HG03064 (cell line): ENCODE data around the gene MAP3K14.
A peak's percentile ranks its signal among the peaks of the same experiment; 100 is the strongest.
"Not testable (repeated sequence)": the region's sequence is repeated elsewhere in the genome, so short reads cannot be mapped to it uniquely, and the experiment has no call there.

Experiments used
- ATAC-seq: cut with Tn5 transposase; IDR thresholded peaks from one replicate; pipeline ENCODE4 v1.9.1; 2021; ENCODE audit warnings: low read depth; ENCODE audit not compliant: unreplicated experiment

MAP3K14 gene

DNA sequence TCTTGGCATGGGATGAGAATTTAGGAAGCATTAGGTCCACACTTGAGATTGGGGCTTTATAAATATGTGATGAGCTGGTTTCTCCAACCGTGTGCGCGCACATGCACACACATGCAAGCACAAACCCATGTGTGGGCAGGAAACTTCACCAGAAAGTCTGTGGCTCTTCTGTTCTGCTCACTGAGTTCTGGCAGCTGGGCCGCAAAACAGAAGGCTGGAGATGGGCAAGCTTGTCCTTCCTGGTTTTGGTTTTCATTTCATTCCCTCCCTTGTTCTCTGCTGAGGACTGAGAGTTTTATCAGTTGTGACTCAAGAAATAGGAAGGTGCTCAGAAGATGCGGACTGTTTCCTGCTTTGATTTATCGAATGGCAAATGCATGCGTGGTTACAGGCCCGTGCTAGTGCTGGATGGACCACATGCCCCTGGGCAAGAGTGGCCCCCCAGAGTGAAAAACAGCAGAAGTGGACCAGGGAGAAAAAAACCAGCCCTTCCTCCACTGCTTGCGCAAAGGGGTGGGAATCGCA lies 14.1 kb downstream of the MAP3K14 start:
- ATAC-seq = peak; percentile 56

DNA sequence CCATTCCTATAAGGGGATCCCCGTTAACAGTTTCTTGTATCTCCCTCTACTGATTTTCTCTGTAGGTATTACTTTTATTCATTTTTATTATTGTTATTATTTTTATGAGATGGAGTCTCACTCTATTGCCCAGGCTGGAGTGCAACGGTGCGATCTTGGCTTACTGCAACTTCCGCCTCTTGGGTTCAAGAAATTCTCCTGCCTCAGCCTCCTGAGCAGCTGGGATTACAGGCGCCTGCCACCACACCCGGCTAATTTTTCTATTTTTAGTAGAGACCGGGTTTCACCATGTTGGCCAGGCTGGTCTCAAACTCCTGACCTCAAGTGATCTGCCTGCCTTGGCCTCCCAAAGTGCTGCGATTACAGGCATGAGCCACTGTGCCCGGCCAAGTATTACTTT lies 14.6 kb downstream of the MAP3K14 start:
- not testable (repeated sequence) for ATAC-seq

DNA sequence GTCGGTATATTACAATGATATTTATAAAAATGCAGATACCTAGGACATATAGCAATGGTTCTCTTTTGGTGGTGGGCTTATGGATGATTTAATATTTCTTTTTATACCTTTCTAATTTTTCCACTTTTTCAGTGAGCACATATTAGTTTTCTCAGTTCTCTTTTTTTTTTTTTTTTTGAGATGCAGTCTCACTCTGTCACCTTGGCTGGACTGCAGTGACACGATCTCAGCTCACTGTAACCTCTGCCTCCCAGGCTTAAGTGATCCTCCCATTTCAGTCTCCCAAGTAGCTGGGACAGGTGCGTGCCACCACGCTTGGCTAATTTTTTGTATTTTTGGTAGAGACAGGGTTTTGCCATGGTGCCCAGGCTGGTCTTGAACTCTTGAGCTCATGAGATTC lies 15.1 kb downstream of the MAP3K14 start:
- ATAC-seq = no peak

DNA sequence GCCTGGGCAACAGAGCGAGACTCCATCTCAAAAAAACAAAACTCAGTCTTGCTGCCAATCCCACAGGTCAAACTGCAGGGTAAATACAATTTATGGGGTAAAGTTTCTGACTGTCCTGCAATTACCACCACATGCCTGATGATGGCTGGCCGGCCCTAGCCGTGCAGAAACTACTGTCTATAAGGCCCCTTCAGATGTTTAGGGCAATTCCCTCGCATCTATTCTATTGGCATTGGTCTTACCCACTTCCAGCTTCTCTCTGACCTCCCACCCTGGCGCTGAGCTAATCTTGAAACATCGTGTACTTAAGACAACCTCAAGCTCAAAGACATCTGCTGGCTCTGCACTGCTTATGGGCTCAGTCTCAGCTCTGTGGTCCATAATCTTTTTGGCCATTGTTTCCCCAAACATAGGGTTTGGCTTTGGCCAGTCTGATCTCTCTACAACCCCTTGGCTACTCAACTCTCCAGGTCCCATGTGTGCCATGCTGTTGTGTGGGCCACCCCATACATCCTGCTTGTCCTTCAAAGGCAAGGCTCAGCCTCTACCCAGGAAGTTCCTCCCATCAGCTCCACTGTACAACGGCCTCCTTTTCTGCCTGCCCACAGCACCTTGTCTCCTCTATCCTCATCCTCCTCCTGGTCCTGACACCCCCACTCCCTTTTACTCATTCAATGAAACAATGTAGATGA lies 16.6 kb downstream of the MAP3K14 start:
- no peak for ATAC-seq

DNA sequence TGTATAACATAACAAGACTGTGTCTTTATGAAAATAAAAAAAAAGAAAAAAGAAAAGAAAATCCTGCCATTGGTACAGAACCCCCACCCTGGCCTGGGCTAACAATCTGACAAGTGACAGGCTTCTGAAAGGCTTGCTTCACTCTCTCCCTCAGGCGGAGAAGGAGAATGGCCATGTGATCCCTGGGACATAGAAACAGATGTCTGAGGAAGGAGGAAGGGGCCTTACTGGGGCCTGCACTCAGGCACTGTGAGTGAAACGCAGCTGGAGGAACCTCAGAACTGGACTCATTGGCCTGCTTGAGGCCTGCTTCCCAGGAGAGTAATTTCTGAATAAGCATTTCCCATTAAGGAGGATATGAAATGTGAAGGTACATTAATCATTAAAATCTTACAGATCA lies 17.5 kb downstream of the MAP3K14 start:
- no peak for ATAC-seq

DNA sequence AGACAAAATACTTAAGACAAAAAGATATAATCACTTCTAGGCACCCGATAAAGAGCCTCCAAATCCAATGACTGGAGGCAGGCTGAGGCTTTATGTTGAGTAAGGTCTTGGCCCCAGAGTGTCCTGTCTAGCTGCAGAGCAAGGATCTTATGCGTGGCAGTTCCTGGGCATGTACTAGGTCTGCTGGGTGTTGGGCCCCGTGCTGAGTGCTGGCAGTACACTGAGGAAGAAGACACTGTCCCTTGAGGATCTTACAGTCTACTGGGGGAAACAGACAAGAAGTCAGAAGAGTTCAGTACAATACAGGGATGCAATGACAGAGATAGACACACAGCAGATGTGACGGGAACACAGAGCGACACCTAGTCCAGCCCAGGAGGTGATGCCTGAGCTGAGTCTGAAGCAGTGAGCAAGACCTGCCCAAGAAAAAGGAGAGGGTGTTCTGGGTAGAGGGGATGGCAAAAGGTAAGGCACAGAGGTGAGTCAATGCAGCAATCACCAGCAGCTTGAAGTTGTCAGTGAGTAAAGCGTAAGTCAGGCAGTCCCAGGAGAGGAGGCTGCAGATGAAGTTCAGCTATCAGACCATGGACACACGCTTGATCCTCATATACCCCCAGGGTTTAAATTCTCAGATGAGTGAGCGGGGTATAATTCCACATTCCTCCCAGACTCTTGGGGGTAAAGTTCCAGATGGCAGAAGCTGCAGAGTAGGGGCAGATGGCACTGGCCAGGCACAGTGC lies 18.1 kb downstream of the MAP3K14 start:
- ATAC-seq = no peak

DNA sequence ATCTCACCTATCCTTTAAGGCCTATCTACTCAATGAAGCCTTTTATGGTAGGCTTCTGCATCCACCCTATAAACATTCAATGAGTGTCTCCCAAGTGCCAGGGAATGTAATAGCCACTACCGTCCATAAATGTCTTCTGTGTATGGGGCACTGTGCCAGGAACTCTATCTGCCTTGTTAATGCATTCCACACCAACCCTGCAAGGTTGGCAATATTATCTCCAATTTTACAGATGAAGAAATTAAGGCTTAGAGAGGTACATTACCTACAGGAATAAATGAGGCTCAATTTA lies 20.0 kb downstream of the MAP3K14 start:
- ATAC-seq = no peak

DNA sequence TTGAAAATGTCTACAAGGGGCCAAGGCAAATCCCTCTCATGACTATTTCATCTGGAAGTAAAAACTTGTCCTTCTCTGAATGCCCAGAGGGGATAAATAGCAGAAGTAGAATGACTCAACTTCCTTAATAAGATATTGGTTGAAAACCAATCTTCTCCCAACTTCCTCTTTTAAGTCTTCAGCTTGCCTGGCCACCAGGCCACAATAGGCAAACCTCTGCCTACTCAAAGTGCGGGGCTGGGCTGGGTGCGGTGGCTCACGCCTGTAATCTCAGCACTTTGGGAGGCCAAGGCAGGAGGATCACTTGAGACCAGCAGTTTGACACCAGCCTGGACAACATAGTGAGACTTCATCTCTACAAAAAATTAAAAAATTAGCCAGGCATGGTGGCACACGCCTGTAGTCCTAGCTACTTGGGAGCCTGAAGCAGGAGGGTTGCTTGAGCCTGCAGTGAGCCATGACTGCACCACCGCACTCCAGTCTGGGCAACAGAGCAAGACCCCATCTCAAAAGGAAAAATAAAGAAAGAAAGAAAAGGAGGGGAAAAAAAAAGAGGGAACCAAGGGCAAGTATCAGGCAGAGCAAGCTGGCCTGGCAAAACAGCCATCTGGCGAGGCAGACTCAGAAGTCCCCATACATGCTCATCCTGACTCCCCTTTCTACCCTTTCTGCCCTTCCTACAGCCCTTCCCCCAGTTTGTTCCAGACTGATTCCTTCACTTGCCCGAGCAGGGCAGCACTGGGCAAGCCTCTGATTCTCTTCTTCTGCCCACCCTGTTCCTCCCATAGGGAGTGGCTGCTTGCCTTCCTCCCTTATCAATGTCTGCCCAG lies 20.6 kb downstream of the MAP3K14 start:
- no peak for ATAC-seq

DNA sequence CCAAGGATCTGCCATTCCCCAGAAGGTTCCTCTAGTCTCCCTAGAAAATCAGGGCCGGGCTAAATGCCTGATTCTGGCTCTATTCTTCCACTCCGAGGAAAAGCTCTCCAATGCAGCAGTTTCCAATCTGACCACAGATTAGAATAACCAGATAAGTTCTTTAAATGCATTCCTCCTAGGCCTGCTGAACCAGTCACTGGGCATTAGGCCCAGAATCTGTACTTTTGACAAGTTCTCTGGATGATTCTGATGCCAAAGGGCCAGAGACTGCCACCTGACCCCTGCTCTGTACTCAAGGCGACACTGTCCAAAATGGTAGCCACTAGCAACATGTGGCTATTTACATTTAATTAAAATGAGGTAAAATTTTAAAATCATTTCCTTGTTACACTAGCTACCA lies 22.3 kb downstream of the MAP3K14 start:
- ATAC-seq = no peak

DNA sequence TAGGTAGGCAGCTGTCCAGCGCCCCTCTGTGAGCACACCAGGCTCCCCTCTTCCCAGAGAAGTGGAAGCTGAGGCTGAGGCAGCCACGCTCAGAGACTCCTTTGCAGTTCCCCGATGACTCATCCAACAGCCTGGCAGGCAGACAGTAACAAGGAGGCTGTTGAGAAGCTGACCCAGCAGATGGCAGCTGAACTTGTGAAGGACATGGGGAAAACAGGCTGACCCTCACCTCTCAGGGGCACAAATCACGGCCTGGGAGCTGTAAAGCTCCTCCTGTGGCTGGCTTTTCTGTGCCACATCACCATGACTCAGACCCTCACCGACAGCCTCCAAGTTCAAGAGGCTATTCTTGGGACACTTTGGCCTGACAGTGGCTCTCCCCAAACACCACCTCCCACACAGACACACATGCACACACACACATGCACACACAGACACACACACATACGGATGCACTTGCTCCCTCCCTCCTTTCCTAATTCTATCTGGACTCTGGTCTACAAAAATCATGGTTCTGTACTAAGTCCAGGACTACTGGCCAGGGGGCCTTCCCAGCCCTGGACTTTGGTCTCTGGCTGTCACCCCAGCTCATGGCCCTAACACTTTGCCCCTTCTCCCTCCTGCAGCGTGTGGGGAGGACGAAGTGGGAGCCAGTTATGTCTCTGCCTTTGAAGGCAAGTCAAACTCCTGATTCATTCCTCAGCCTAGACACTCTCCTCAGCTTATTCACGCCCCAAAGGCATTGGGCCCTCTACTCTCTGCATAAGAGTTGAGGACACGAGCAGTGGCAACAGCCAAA lies 23.2 kb downstream of the MAP3K14 start:
- no peak for ATAC-seq

DNA sequence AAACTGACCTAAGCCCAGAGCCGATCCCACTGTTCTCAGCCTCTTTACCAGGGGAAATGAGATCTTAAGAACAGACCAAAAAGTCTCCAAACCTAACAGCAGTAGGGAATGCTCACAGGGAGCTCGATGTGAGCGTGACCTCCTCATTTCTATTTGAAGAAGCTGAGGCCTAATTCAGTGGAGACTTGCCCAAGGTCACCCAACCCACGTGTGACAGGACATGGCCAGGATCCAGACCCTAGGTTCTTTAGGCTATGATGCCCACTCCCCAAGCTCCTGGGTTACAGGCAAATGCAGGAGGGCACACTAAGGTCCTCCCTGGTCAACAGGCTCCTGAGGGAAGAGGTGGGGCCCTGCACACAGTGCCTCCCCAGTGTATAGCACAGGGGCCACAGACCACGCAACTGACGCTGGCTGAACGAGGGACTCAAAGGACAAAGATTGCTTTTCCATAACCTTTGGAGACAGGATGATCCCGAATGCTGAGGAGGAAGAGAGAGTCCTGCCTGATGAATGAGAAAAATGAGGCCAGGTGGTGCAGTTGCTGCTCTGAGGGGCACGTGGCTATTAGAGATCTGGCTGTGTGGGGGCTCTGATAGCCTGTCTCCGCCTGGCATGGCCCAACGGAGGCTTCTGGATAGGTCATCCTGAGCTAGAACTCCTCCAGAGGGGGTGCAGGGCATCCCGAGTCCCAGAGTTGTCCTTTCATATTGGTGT lies 24.0 kb downstream of the MAP3K14 start:
- ATAC-seq = no peak

DNA sequence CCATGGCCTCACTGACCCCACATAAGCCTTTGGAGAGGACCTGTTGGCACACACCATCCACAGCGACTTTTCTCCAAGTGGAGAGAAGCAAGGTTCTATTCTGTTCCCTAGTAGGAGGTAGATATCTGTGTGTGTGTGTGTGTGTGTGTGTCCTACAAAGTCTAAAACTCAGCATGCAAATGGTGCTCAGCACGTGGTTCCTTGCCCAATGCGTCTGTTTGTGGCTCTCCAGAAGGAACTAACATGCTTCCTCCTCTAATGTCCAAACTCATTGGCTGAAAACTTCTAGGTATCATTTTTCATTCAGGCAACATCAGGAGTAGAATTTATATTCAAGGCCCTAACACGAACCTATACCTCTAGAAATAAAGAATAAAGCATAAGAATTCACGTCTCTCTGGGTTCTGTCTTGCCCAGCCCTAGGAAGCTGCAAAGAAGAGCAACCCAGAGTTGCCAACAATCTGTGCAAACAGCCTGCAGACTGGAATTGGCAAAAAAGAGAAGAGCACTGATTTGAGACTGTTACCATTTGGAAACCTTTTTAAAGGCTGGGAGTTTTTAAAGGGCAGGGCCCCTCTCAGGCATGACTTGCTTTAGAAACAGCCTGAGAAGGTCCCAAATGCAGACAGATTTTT lies 25.5 kb downstream of the MAP3K14 start:
- ATAC-seq = no peak

DNA sequence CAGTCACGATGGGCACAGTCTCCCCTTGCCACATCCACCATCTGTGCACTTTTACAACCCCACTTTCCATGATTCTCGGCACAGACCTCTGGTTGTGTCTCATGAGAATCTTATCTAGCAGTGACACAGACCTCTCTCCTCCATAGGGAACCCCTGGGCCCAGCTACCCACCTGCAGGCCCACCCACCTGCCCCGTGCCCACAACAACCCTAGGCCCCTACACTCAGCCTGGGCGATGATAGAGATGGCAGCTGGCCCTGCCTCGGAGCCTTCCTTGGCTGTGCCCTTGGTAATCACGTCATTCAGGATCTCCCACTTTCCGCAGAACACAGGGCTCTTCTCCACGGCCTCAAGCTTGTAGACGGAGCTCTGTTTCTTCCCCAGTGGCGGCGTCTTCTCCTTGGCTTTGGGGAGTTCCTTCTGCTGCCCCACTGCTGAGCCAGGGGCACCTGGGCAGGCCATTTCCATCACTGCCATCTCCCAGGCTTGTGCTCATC lies 26.5 kb downstream of the MAP3K14 start:
- no peak for ATAC-seq

DNA sequence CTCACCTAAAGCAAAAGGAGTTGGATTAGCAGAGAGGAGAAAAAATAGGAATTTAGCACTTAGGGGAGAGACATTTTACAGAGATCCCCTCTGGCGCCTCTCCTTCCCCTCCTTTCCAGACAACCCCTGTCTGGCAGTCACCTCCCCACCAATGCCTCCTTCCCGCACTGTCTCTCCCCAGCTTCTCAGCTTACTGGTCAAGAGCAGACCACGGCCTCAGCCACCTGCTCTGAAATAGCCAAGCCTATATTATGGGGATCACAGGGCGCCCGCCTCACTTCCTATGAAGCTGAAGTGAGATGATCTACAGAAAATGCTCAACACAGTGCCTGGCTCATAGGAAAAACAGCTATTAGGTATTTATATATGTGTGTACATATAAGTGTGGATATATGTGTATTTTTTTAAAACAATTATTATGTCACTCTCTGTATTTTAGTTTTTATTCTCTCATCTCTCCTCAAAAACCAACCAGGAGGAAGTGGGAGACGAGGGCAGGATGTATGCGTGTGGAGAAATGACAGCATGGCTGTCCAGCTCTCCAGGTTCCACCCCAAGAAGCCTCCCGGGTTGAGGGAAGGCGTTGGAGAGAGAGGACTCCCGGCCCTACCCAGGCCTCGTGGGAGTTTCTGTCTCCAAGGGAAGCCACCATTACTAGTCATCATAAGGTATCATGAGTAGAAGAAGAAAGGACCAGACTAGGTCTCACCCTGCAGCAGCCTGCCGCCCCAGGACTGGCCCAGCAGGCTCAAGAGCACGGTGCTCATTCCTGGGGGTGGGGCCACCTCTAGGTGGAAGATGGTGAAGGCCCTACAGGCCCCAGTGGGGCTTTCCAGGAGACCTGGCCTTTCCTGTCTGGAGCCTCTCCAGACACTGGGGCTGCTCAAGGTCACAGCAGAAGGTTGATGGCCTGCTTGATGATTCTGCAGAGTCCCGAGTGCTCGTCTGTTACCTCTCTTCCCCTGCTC lies 27.2 kb downstream of the MAP3K14 start:
- ATAC-seq = no peak

DNA sequence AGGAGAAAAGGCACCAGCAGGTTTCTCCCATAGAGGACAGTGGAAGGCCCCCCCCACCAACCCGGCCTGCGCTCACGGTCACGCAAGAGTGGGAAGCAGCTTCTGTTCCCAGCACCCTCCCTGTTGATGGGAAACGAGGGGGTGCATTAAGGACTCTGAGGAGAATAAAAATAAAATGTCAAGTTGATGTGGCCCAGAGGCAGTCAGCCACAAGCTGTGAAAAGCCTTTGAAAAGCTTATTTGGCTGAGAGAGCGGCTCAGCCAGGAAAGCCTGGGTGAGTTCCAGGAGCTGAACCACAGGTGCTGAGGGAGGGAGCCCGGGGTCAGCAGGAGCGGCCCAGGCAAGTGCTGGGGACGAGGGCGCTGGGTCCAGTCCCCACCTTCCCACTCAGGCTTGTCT lies 28.0 kb downstream of the MAP3K14 start:
- no peak for ATAC-seq

DNA sequence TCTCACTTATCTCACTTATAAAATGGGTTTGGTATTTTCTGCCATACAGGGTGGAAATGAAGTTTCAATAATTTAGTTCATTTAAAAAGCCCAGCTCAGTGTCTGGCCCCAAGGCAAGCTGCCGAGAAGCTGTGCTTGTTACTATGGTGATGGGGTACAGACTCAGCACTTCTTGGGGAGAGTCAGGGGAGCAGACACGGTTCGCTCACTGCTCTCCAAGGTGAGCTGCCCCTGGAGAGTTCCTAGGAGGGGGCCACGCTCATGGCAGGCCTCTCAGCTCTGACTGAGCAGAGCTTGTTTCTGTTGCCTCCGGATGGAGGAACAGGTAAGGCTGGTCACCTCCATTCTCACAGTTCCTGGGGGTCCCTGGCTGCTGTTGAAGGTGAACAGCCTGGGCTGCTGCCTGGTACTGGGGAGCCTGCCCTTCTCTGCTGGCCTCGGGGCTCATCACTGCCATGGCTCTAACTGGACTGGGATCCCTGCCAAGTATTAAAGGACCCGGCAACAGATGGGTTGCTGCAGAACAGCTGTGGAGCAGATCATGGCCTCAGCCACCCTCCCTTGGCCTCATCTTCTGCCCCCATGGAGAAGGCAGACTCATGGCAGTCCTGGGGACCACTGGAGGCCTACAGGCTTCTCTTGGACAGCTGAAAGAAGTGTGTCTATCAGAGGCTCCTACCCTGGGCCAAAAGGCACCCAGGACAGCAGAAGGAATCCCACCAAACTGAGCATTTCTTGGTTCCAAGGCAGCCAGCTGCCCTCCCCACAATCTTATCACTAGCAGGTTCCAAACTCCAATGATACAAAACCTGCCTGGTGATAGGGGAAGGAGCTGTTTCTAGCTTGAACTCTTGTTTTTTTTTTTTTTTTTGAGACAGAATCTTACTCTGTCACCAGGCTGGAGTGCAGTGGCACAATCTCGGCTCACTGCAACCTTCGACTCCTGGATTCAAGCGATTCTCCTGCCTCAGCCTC lies 29.0 kb downstream of the MAP3K14 start:
- no peak for ATAC-seq

DNA sequence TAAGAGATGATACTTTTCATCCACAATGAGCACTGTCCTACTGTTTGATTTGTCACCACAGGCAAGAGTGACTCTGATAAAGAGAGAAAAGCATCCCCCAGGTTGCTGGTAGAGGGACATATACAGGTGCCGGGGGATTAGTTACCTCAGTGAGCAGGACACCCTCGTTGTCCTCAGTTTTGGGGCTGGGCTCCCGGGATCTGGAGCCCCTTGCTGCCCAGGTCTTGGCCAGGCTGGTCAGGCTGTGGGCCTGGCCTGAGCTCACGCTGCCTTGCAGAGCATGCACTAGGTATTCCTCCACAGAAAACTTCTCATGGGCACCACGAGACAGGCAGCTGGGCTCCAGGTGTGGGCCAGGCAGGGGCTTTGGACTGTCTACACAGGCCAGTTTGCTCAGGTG lies 30.5 kb downstream of the MAP3K14 start:
- ATAC-seq = no peak
